Right forelimb (tissue), 1 donor: ENCODE data around the gene ZNF595.
"Not testable (repeated sequence)": the region's sequence is repeated elsewhere in the genome, so short reads cannot be mapped to it uniquely, and the experiment has no call there.

Experiments used
- DNase-seq: peaks from one replicate; pipeline ENCODE4 v3.0.0-alpha.2; 2018

Gene ZNF595

DNA sequence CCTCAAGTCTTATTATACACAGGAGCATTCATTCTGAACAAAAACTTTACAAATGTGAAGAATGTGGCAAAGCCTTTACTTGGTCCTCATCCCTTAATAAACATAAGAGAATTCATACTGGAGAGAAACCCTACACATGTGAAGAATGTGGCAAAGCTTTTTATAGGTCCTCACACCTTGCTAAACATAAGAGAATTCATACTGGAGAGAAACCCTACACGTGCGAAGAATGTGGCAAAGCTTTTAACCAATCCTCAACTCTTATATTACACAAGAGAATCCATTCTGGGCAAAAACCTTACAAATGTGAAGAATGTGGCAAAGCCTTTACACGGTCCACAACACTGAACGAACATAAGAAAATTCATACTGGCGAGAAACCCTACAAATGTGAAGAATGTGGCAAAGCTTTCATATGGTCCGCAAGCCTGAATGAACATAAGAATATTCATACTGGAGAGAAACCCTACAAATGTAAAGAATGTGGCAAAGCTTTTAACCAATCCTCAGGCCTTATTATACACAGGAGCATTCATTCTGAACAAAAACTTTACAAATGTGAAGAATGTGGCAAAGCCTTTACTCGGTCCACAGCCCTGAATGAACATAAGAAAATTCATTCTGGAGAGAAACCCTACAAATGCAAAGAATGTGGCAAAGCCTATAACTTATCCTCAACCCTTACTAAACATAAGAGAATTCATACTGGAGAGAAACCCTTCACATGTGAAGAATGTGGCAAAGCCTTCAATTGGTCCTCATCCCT lies 33.6 kb downstream of the ZNF595 start:
- not testable (repeated sequence) for DNase-seq

DNA sequence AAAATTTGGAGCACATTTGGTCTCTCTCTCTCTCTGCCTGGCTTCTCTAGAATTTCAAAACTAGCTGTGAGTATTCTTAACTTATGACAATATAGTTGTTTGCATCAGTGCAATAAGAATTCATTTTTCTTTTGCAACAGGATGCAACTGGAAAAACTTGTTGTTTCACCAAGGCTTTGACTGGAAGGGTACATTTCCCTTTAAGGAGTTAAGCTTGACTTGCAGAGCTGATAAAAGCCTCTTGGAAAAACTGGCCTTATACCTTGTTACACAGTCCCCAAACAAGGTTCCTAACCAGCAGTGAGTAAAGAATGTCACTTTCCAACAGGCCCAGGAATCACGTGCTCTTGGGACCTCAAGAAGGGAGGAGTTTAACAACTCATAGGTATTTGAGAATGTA lies 45.3 kb downstream of the ZNF595 start:
- no peak for DNase-seq

DNA sequence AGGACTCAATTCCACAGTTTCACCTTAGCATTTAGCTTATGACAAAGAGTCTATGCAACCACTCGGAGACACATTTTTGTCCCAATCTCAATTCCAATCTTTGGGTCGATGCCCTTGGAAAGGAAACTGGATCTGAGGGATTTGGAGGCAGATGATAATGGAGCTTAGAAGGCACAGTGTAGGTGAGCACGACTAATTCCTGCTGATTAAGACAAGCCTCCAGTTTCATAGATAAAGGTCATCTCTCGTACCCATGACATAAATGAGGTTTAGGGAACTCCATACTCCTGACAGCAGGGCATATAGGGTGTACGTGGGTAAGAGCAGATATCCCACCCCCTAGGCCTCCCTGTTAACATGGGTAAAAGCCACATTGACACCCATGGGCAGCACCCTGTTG lies 46.7 kb downstream of the ZNF595 start:
- DNase-seq: no peak

DNA sequence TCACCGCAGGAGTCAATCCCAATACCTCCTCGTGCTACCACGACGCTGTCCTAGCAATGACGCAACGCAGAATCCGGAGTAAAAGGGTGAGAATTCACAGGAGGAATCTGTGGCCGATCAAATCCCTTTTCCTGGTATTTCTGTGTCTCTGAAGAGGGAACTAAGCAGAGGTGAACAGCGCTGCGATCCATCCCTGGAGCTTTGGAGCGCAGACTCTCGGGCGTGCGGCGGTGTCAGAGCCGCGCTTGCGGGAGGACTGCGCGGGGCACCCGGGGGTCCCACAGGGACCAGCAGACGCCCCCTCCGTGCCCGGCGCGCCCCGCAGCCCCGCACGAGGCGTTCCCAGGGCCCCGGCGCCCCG lies 53.9 kb downstream of the ZNF595 start:
- no peak for DNase-seq

DNA sequence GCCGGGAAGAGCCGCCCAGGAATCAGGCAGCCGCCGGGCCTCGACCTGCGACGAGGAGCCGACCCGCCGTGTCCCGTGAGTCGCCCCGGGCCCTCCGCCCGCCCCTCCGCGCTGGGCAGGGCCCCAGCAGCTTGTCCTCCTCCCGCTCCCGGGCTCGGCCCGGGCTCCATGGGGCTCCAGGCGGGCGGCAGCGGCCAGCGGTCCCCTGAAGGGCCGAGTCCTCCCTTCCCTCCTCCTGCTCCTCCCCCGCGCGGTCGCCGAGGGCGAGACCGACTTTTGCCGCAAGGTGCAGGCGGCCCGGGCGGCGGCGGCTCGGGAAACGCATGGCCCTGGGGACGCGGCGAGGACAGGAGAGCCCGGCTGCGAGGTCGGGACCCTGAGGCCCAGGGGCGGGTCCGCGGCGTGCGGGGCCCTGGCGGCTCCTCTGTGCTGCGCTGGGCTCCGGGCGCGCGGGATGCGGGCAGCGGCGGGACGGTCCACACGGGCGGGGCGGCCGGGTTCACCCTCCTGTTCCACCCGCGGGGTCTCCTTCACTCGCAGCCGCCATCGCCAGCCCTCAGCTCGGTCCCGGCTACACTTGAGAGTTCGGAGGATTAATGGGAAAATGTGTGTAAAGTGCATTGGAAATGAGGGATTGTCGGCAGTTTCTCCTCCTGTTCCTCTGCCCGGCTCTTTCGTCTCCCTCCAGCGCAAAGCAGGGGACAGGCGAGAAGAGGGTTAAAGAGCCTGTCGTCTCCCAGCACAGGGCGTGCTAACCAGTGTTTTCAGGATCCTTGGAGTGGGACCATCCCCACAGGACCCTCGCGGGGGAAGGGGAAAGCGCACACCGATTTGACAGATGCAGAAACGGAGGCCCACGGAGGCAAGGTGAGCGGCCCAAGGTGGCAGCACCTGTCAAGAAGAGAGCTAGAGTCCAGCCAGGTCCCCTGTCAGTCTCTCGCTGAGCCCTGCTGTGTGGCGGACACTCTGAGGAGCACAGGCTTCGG lies 54.6 kb downstream of the ZNF595 start:
- no peak for DNase-seq

DNA sequence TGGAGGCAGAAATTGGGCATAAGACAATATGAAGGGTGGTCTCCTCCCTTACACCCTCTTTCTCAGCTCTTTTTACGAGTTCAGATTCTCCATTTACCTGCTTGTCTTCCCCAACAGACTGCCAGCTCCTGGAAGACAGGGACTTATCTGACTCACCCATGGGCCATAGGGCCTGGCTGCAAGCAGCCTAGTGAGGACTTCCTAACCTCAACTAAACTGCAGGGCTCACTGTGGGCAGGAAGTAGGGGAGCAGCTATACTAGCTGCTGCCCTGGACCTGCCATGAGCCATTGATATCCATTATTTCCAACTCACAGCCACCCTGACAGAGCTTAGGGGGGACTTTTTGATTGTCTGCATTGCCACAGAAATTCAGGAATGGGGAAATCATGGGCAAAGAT lies 59.6 kb downstream of the ZNF595 start:
- DNase-seq: no peak

DNA sequence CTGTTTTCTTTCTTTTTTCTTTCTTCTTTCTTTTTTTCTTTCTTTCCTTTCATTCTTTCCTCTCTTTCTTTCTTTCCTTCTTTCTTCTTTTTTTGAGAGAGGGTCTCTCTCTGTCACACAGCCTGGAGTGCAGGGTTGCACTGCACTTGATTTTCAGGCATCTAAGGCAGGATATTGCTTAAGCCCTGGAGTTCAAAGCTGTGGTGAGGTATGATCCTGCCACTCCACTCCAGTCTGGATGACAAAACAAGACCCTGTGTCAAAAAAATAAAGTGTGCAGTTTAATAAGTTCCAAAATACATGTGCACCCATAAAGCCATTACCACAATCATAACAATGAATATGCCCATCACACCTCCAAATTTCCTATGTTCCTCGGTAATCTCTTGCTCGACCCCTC lies 60.6 kb downstream of the ZNF595 start:
- no peak for DNase-seq

DNA sequence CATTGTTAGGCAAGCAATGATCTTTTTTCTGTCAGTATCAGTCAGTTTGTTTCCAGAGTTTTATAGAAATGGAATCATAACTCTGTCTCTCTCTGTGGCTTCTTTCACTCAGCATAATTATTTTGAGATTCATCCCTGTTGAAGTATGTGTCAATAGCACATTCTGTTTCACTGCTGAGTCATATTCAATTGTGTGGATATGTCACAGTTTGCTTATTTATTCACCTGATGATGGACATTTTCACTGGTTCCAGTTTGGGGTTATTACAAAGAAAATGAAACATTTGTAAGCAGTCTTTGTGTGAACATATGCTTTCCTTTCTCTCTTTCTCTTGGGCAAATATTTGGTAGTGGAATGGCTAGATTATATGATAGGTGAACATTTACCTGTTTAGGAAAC lies 61.0 kb downstream of the ZNF595 start:
- no peak for DNase-seq

DNA sequence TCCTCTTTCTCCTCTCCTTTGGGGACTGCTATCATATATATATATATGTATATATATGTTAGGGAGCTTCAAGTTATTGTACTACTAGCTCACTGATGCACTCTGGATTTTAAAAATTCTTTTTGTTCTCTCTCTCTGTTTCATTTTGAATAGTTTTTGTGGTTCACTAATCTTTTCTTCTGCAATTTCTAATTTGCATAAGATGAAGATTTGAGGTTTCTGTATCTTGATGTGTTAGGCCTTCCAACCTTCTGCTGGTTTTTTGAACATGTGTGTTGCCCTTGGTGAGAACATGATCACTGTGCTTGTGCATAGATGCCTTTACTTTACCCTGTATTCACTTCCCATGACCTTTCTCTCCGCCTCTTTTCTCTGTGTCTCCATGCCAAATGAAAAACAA lies 63.4 kb downstream of the ZNF595 start:
- DNase-seq: no peak

DNA sequence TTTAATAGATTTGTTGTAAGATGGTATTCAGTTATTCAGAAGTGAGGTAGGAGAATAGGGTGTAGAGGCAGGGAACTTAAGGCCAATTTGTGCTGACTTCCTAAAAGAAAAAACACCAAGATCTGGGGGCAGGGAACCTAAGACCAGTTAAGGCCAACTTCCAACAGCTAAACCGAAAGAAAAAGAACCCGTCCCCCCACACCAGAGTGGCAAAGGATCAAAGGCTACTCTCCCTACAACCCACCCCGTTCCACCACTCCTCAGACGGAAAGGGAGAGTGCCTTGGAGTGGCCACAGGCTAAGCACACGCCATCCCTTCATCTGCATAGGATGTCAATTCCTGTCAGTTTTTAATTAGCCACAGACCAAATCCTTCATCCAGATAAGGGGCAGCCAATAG lies 67.5 kb downstream of the ZNF595 start:
- no peak for DNase-seq

DNA sequence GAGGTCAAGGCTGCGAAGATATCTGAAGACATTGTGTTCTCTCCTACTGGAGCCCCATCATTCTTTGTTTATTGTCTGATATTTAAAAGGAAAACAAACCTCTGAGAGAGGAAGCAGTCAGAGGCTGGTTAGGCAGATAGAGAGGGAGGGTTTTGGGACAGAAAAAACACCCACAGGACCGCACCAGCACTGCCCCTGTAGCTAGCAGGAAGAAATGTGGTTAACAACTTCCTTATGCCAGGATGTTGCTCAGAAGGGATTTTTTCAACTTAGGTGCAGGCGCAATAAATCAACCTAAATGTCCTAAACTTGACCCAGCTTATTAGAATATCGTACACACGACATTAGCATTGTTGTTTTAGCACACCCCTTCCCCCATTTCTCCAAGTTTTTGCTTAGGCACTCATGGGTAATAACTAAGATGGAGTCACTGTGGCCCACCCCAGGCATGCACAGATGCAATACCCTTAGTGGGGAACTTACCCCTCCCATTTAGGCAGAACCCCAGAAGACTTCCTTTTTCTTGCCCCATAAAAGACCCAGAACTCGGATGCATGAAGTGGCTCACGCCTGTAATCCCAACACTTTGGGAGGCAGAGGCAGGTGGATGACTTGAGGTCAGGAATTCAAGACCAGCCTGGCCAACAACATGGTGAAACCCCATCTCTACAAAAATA lies 68.4 kb downstream of the ZNF595 start:
- no peak for DNase-seq

DNA sequence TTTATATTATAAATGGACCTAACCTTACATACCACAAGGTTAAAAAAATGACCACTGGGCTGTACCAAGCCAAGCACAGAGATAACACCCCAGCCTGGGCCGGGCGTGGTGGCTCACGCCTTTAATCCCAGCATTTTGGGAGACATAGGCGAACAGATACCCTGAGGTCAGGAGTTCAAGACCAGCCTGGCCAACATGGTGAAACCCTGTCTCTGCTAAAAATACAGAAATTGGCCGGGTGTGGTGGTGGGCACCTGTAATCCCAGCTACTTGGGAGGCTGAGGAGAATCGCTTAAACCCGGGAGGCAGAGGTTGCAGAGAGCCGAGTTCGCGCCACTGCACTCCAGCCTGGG lies 70.8 kb downstream of the ZNF595 start:
- DNase-seq: not testable (repeated sequence)

DNA sequence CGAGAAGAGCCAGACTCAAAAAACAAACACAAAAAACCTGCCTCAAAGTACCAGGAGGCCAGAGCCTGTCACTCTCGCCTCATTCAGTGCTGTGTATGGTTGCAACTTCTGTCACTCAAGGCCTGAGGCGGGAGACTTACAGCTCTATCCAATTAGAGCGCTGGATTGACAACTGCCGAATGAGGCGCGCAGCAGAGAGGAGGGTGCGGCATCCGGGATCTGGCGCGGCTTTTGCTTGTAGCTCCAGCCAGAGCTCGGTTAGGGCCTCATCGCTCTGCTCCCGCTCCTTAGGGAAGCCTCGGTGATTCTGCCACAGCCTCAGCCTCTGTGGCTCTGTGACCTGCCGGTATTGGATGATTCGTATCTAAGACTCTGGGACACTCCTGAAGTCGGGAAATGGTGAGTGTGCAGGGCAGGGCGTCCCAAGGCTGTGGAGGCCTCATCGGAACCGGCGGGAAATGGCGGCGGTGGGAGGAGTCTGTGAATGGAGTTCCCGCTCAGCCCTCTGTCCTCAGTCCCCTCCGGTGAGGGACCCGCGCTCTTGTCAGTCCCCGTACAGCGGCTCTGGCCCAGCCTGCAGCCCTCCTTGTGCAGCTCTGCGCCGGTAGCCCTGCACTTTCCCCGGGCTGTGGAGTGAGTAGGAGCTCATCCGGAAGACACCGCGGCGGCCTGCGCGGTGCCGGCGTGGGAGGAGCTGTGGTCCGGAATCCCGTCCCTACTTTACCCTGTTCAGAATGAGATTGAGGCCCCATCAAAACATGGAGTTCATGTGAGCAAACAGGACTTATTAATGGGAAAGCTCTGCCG lies 71.4 kb downstream of the ZNF595 start, which contains the start of gene ZNF718:
ZNF718 (plus strand) TSS at position 227 of the 807 bp plus-strand sequence; CDS start at position 397, 170 bp downstream.
- peak; percentile 94 for DNase-seq

DNA sequence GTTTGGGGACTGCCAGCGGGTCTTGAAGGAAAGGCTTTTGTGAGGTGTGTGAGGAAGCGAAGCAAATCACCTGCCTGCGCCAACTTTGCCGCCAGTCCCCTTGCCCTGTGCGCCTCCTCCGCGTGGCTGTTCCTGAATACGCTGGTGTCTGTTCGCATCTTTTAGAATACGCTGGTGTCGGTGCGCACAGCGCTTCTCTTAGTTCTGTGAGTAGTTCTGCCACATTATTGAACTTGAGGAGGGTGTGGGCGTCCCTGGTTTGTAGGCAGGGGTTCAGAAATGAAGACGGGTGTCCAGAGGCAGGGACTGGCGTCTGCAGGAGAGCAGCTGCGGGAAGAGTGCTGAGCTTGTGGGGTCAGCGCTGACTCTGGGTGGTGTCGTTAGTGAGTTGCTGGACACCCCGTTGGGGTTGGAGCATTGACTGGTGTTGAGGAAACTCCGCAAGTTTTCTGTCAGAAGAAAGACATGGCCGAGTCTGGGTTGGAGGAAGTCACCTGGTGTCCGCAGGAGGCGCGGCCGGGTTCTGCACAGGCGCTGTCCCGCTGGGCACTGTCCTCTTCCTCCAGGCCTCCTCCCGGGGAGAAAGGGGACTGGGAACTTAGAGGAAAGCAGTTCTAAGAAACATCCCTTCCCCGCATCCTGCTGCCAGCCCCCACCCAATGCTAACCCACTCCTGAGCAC lies 72.1 kb downstream of the ZNF595 start:
- DNase-seq: peak; percentile 48

DNA sequence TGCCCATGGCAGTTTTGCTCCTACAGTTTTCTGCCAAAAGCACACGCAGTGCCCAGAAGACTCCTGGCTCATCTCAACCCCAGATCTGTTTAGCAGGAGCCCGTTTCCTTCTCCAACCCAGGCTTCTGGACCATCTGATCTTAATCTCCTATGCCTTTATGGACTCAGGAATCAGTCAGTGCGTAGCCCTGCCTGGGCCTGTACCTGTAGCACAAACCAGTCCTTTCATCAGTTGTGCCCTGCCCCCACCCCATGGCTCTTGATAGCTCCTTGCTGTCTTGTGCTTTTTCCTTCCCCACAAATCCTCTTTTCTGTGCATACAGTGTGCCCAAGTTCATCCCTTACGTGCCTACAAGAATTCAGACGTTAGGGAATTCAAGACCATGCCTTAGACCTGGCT lies 72.7 kb downstream of the ZNF595 start:
- no peak for DNase-seq

DNA sequence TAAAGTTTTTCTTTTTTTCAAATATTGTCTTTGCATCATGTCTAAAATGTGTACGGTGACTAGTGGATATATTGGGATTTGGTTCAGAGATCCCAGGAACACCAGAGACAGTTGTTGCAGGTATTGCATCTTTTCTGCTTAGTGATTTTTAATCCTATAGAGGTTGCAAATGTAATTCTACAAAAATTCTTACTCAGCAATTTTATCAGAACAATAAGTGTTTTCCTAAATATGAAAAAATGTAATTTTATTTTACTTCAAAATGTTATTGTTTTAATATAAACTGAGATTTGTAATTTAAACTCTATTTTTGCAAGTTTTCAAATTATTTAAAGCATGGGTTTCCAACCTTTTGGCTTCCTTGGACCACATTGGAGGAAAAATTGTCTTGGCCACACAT lies 79.4 kb downstream of the ZNF595 start:
- DNase-seq: no peak
